GM19467 (cell line): ENCODE results near the gene THRB.
A peak's percentile ranks its signal among the peaks of the same experiment; 100 is the strongest.

Experiments used
- ATAC-seq: cut with Tn5 transposase; IDR thresholded peaks from one replicate; pipeline ENCODE4 v1.9.1; 2021; ENCODE audit warnings: mild to moderate bottlenecking, moderate library complexity; ENCODE audit not compliant: unreplicated experiment

The THRB gene

GRCh38 chr3:24195504-24196230, 299.0 kb downstream of the THRB start:
- ATAC-seq = no peak

- ATAC-seq = no peak
Measured at GRCh38 chr3:24192469-24193056, 302.1 kb downstream of the THRB start.

- ATAC-seq = no peak
Measured at GRCh38 chr3:24191801-24192403, 302.7 kb downstream of the THRB start.

- no peak for ATAC-seq
Measured at GRCh38 chr3:24190256-24190655, 304.4 kb downstream of the THRB start.

GRCh38 chr3:24185738-24186384, 308.8 kb downstream of the THRB start:
- peak; percentile 79 for ATAC-seq

GRCh38 chr3:24184528-24185176, 310.0 kb downstream of the THRB start:
- no peak for ATAC-seq

- ATAC-seq = no peak
Measured at GRCh38 chr3:24182756-24183155, 311.9 kb downstream of the THRB start.

- ATAC-seq = no peak
Measured at GRCh38 chr3:24181256-24181655, 313.4 kb downstream of the THRB start.

- ATAC-seq = no peak
Measured at GRCh38 chr3:24180616-24181015, 314.0 kb downstream of the THRB start.

- no peak for ATAC-seq
Measured at GRCh38 chr3:24177201-24177600, 317.4 kb downstream of the THRB start.

- no peak for ATAC-seq
Measured at GRCh38 chr3:24174614-24175013, 320.0 kb downstream of the THRB start.

GRCh38 chr3:24168977-24169376, 325.7 kb downstream of the THRB start:
- no peak for ATAC-seq

GRCh38 chr3:24167429-24167828, 327.2 kb downstream of the THRB start:
- no peak for ATAC-seq

- ATAC-seq = no peak
Measured at GRCh38 chr3:24166515-24166914, 328.1 kb downstream of the THRB start.

GRCh38 chr3:24165603-24165982, 329.1 kb downstream of the THRB start:
- no peak for ATAC-seq

- no peak for ATAC-seq
Measured at GRCh38 chr3:24164967-24165602, 329.6 kb downstream of the THRB start.

- no peak for ATAC-seq
Measured at GRCh38 chr3:24162929-24163328, 331.7 kb downstream of the THRB start.

- no peak for ATAC-seq
Measured at GRCh38 chr3:24161841-24162240, 332.8 kb downstream of the THRB start.

GRCh38 chr3:24160424-24161095, 334.1 kb downstream of the THRB start:
- no peak for ATAC-seq

- ATAC-seq = no peak
Measured at GRCh38 chr3:24158761-24159454, 335.7 kb downstream of the THRB start.
